ENCODE measurements around the gene PRKRIP1. TPM values are rescaled to one million over a fixed set of nuclear protein-coding genes. Genes with fewer than 3 reads are reported as not detected.
"Not testable (repeated sequence)": the region's sequence is repeated elsewhere in the genome, so short reads cannot be mapped to it uniquely, and the experiment has no call there.

Gene PRKRIP1
- polyA plus RNA-seq, 1 donor = 30.0 TPM

DNA sequence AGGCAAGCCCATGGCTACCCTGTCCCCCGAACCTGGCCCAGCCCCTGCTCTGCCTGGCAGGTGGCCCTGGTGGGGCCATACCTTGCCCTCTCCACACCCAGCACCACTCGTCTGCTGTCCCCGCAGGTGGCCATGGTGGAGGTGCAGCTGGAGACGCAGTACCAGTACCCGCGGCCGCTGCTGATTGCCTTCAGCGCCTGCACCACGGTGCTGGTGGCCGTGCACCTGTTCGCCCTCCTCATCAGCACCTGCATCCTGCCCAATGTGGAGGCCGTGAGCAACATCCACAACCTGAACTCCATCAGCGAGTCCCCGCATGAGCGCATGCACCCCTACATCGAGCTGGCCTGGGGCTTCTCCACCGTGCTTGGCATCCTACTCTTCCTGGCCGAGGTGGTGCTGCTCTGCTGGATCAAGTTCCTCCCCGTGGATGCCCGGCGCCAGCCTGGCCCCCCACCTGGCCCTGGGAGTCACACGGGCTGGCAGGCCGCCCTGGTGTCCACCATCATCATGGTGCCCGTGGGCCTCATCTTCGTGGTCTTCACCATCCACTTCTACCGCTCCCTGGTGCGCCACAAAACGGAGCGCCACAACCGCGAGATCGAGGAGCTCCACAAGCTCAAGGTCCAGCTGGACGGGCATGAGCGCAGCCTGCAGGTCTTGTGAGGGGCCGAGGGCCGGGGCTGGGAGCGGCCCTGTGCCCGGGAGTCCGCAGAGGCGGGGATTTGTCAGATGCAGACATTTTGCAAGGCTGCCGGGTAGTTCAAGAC is 50.4 kb downstream of the PRKRIP1 start:
- Histone ChIP-seq H3K4me3 (ENCODE audit: low read length) (no peak overlapping the region), H3K4me1 (ENCODE audit: control insufficient read depth, insufficient read depth, low read length) (no peaks in the 10 kb centered on the region), H3K36me3 (ENCODE audit: control insufficient read depth, insufficient read depth, low read length) (peaks cover 8% of the 10 kb centered on the region), H3K9me3 (ENCODE audit: control insufficient read depth, low read depth, low read length) (no peaks in the 10 kb centered on the region), H3K27me3 (ENCODE audit: control insufficient read depth, insufficient read depth, low read length) (no peaks in the 10 kb centered on the region), H3K27ac (ENCODE audit: low read length) (no peak overlapping the region)
- DNase-seq = no peak
- WGBS (ENCODE audit: insufficient coverage, low lambda C conversion rate) = no CpG with 5 or more reads among the region's 41 CpGs

DNA sequence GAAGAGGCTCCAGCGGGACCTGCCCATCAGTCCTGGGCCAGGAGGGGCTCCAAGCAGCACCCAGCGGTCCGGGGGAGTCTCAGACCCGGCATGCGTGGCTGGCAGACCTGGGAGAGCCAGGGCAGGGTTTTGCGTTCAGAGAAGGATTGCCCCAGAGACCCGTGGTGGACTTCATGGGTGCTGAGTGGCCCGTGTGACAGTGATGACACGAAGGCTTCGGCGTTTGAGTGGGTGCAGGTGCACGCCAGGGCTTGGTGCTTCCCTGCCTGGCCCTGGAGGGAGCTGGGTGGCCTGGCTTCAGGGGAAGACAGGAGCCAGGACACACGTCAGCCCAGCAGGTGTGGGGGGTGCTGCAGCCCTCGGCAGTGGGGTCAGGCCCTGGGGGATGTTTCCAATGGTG is 51.1 kb downstream of the PRKRIP1 start:
- Histone ChIP-seq H3K4me1 (ENCODE audit: control insufficient read depth, insufficient read depth, low read length) (no peaks in the 10 kb centered on the region), H3K4me3 (ENCODE audit: low read length) (no peak overlapping the region), H3K9me3 (ENCODE audit: control insufficient read depth, low read depth, low read length) (no peaks in the 10 kb centered on the region), H3K27ac (ENCODE audit: low read length) (no peak overlapping the region), H3K27me3 (ENCODE audit: control insufficient read depth, insufficient read depth, low read length) (no peaks in the 10 kb centered on the region), H3K36me3 (ENCODE audit: control insufficient read depth, insufficient read depth, low read length) (peaks cover 8% of the 10 kb centered on the region)
- WGBS (ENCODE audit: insufficient coverage, low lambda C conversion rate) = no CpG with 5 or more reads among the region's 14 CpGs
- no peak for DNase-seq

DNA sequence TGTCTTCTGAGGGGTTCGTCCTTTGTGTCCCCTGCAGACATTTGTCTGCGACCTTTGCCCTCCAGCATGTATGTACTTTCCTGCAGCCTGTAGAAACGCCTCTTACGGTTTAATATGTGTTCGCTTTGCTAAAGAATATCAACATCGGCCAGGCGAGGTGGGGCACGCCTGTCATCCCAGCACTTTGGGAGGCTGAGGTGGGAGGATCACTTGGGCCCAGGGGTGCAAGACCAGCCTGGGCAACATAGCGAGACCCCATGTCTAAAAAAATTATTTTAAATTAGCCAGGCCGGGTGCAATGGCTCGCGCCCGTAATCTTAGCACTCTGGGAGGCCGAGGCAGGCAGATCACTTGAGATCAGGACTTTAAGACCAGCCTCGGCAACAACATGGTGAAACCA is 53.0 kb downstream of the PRKRIP1 start:
- no peaks in the 10 kb centered on the region for H3K4me1 ChIP-seq (ENCODE audit: control insufficient read depth, insufficient read depth, low read length)
- H3K36me3 ChIP-seq (ENCODE audit: control insufficient read depth, insufficient read depth, low read length) = peaks cover 8% of the 10 kb centered on the region
- H3K9me3 ChIP-seq (ENCODE audit: control insufficient read depth, low read depth, low read length) = no peaks in the 10 kb centered on the region
- no peaks in the 10 kb centered on the region for H3K27me3 ChIP-seq (ENCODE audit: control insufficient read depth, insufficient read depth, low read length)
- no peak overlapping the region for H3K27ac ChIP-seq (ENCODE audit: low read length)
- no peak overlapping the region for H3K4me3 ChIP-seq (ENCODE audit: low read length)
- WGBS (ENCODE audit: insufficient coverage, low lambda C conversion rate) = no CpG with 5 or more reads among the region's 15 CpGs
- DNase-seq = no peak

DNA sequence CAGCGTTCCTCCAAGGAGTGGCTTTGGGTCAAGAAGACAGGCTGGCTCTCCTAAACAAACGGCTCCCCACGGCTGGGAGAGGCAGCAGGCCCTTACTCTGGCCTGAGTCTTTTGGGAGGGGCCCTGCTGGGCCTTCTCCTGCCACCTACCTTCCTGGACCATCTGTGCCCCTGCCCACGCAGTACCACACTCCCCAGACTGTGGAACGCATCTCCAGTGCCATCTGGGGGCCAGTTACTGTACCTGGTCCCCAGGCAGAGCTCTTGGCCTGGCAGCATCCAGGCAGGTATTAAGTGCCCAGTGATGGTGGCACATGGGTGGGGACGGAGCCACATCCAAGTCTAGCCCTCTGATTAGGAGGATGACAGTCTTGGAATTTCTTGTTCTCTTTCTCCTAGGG is 54.1 kb downstream of the PRKRIP1 start:
- H3K4me1 ChIP-seq (ENCODE audit: control insufficient read depth, insufficient read depth, low read length) = no peaks in the 10 kb centered on the region
- no peaks in the 10 kb centered on the region for H3K27me3 ChIP-seq (ENCODE audit: control insufficient read depth, insufficient read depth, low read length)
- H3K36me3 ChIP-seq (ENCODE audit: control insufficient read depth, insufficient read depth, low read length) = peaks cover 8% of the 10 kb centered on the region
- DNase-seq = no peak
- WGBS (ENCODE audit: insufficient coverage, low lambda C conversion rate) = no CpG with 5 or more reads among the region's 6 CpGs
- H3K27ac ChIP-seq (ENCODE audit: low read length) = no peak overlapping the region
- no peak overlapping the region for H3K4me3 ChIP-seq (ENCODE audit: low read length)
- no peaks in the 10 kb centered on the region for H3K9me3 ChIP-seq (ENCODE audit: control insufficient read depth, low read depth, low read length)

DNA sequence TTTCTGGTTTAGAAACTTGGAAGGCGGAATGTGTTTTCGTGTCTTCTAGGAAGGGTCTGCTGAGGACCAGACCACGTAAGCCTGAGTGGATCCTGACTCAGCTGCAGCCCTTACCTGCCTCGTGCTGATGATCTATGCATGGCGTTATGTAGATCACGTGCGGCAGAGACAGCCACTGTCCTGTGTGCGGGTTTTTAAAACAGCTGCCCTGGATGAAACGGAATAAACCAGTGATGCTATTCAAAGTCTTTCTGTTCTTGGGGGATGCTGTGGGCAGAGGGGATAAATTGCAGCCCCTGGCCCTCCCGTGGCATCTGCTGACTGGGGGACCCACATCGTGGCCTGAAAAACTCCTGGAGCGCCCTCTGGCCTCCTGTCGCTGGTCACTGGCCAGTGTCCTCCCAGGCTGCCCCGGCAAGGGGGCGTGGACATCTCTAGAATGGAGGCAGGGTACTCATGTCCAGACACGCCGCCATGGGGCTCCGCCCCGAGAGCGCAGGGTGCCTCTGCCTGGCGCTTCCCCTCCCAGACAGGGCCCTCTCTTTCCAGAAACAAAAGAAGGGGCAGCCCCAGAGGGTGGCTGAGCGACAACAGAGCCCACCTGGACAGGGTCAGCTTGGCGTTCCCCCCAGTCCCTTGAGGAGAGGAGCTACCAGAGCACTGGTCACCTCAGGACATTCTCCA is 55.4 kb downstream of the PRKRIP1 start:
- H3K4me1 ChIP-seq (ENCODE audit: control insufficient read depth, insufficient read depth, low read length) = no peaks in the 10 kb centered on the region
- no peaks in the 10 kb centered on the region for H3K27me3 ChIP-seq (ENCODE audit: control insufficient read depth, insufficient read depth, low read length)
- H3K36me3 ChIP-seq (ENCODE audit: control insufficient read depth, insufficient read depth, low read length) = peaks cover 10% of the 10 kb centered on the region
- no CpG with 5 or more reads among the region's 23 CpGs for WGBS (ENCODE audit: insufficient coverage, low lambda C conversion rate)
- no peaks in the 10 kb centered on the region for H3K9me3 ChIP-seq (ENCODE audit: control insufficient read depth, low read depth, low read length)
- H3K4me3 ChIP-seq (ENCODE audit: low read length) = no peak overlapping the region
- no peak for DNase-seq
- H3K27ac ChIP-seq (ENCODE audit: low read length) = no peak overlapping the region

DNA sequence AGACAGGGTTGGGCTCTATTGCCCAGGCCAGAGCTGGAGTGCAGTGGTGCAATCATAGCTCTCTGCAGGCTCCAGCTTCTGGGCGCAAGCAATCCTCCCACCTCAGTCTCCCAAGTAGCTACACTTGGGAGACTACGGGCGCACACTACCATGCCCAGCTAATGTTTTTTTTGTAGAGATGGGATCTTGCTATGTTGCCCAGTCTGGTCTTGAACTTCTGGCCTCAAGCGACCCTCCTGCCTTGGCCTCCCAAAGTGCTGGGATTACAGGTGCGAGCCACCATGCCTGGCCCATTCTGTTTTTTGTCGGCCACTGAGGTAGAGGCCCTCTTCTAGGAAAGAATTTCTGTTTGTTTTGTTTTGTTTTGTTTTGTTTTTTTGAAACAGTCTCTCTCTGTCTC is 56.3 kb downstream of the PRKRIP1 start:
- no peaks in the 10 kb centered on the region for H3K4me1 ChIP-seq (ENCODE audit: control insufficient read depth, insufficient read depth, low read length)

DNA sequence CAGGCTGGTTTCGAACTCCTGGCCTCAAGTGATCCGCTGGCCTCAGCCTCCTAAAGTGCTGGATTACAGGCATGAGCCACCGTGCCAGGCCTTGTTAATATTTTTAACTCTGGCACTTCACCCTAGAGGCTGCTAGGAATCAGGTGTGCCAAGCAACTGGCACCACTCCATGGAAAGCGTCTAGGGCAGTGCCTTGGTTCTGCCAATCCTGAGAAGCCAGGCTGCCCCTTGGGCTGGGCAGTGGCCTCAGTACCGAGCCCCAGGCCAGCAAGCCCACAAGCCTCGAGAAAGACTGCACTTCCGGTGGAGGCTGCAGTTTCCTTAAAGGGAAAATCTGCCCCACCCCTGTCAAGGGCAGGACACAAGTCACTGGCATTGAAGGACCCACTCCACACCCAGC is 57.2 kb downstream of the PRKRIP1 start:
- Histone ChIP-seq H3K36me3 (ENCODE audit: control insufficient read depth, insufficient read depth, low read length) (peaks cover 23% of the 10 kb centered on the region), H3K27ac (ENCODE audit: low read length) (no peak overlapping the region), H3K27me3 (ENCODE audit: control insufficient read depth, insufficient read depth, low read length) (no peaks in the 10 kb centered on the region), H3K4me1 (ENCODE audit: control insufficient read depth, insufficient read depth, low read length) (no peaks in the 10 kb centered on the region), H3K9me3 (ENCODE audit: control insufficient read depth, low read depth, low read length) (no peaks in the 10 kb centered on the region), H3K4me3 (ENCODE audit: low read length) (no peak overlapping the region)
- no peak for DNase-seq
- WGBS (ENCODE audit: insufficient coverage, low lambda C conversion rate) = no CpG with 5 or more reads among the region's 7 CpGs

More for the DNA sequence above, 56.3 kb downstream of the PRKRIP1 start:
- H3K27ac ChIP-seq (ENCODE audit: low read length) = no peak overlapping the region
- no peaks in the 10 kb centered on the region for H3K27me3 ChIP-seq (ENCODE audit: control insufficient read depth, insufficient read depth, low read length)
- H3K4me3 ChIP-seq (ENCODE audit: low read length) = no peak overlapping the region
- no peak for DNase-seq
- no peaks in the 10 kb centered on the region for H3K9me3 ChIP-seq (ENCODE audit: control insufficient read depth, low read depth, low read length)
- WGBS (ENCODE audit: insufficient coverage, low lambda C conversion rate) = no CpG with 5 or more reads among the region's 6 CpGs
- peaks cover 14% of the 10 kb centered on the region for H3K36me3 ChIP-seq (ENCODE audit: control insufficient read depth, insufficient read depth, low read length)

DNA sequence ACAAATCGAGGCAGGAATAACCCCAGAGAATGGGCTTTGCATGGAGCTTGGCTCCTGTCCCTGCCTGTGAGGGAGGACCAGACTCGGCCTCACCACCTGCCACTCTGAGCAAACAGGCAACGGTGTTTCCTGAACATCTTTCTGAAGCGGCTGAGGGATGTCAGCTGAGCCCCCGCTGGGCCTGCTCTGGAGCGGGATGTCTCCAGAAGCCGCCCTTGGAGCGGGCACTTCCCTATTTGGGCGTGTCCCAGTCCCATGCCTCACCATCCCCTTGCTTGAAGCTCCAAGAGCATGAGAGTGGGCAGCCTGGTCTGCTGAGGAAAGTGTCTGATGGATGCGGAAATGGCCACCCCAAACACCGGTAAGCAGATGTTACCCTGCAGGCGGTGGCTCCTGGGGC is 58.3 kb downstream of the PRKRIP1 start:
- no CpG with 5 or more reads among the region's 12 CpGs for WGBS (ENCODE audit: insufficient coverage, low lambda C conversion rate)
- Histone ChIP-seq H3K4me3 (ENCODE audit: low read length) (no peak overlapping the region), H3K27ac (ENCODE audit: low read length) (no peak overlapping the region), H3K36me3 (ENCODE audit: control insufficient read depth, insufficient read depth, low read length) (peaks cover 33% of the 10 kb centered on the region), H3K27me3 (ENCODE audit: control insufficient read depth, insufficient read depth, low read length) (no peaks in the 10 kb centered on the region), H3K4me1 (ENCODE audit: control insufficient read depth, insufficient read depth, low read length) (no peaks in the 10 kb centered on the region), H3K9me3 (ENCODE audit: control insufficient read depth, low read depth, low read length) (no peaks in the 10 kb centered on the region)
- DNase-seq = no peak

DNA sequence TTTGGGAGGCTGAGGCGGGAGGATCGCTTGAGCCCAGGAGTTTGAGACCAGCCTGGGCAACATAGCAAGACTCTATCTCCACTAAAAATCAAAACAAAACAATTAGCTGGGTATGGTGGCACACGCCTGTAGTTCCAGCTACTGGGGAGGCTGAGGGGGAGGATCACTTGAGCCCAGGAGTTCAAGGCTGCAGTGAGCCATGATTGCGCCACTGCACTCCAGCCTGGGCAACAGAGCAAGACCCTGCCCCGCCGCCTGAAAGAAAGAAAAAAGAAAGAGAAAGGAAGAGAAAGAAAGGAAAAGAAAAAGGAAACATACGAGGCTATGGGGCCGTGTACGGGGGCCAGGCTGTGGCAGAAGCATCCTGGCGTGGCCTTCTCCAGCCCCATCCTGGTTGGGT is 58.8 kb downstream of the PRKRIP1 start:
- WGBS (ENCODE audit: insufficient coverage, low lambda C conversion rate) = 100% methylated on average over 5 of the region's 10 CpGs
- not testable (repeated sequence) for H3K9me3 ChIP-seq (ENCODE audit: control insufficient read depth, low read depth, low read length); H3K4me1 ChIP-seq (ENCODE audit: control insufficient read depth, insufficient read depth, low read length); H3K27ac ChIP-seq (ENCODE audit: low read length); DNase-seq; H3K27me3 ChIP-seq (ENCODE audit: control insufficient read depth, insufficient read depth, low read length); H3K4me3 ChIP-seq (ENCODE audit: low read length)
- H3K36me3 ChIP-seq (ENCODE audit: control insufficient read depth, insufficient read depth, low read length) = peaks cover 35% of the 10 kb centered on the region

DNA sequence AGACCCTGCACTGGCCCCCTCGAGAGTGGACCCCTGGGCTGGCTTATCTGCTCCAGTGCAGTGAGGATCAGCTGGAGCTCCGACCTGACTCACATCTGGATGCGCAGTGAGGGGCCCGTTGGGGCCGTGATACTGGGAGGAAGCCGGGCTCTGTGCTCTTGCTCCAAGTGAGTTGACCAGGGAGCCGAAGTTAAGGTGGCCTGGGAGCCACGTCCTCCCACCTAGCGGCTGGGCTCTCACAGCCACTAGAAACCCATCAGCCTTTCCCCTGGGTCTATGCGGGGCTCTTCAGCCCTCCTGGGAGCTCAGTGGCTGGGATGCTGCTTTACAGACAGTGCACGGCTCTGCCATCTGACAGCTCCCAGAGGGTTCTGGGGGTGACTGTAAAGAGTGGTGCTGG is 59.4 kb downstream of the PRKRIP1 start:
- H3K4me1 ChIP-seq (ENCODE audit: control insufficient read depth, insufficient read depth, low read length) = no peaks in the 10 kb centered on the region
- peaks cover 35% of the 10 kb centered on the region for H3K36me3 ChIP-seq (ENCODE audit: control insufficient read depth, insufficient read depth, low read length)
- WGBS (ENCODE audit: insufficient coverage, low lambda C conversion rate) = no CpG with 5 or more reads among the region's 11 CpGs
- H3K9me3 ChIP-seq (ENCODE audit: control insufficient read depth, low read depth, low read length) = no peaks in the 10 kb centered on the region
- H3K27me3 ChIP-seq (ENCODE audit: control insufficient read depth, insufficient read depth, low read length) = no peaks in the 10 kb centered on the region
- no peak overlapping the region for H3K27ac ChIP-seq (ENCODE audit: low read length)
- no peak for DNase-seq
- H3K4me3 ChIP-seq (ENCODE audit: low read length) = no peak overlapping the region

DNA sequence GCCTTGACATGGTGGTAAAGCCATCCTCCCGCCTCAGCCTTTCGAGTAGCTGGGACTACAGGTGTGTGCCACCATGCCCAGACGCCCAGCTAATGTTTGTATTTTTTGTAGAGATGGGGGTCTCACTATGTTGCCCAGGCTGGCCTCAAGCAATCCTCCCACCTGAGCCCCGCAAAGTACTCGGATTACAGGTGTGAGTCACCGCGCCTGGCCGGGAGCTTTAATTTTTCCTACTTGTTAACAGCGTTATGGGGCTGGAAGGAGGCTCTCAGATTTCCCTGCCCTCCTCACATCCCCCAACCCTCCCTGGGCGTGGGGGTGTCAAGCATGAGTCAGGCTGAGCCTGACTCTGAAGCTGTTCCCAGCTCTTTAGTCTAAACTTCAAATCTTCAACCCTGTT is 60.2 kb downstream of the PRKRIP1 start:
- Histone ChIP-seq H3K4me1 (ENCODE audit: control insufficient read depth, insufficient read depth, low read length) (no peaks in the 10 kb centered on the region), H3K36me3 (ENCODE audit: control insufficient read depth, insufficient read depth, low read length) (peaks cover 35% of the 10 kb centered on the region), H3K27me3 (ENCODE audit: control insufficient read depth, insufficient read depth, low read length) (no peaks in the 10 kb centered on the region), H3K4me3 (ENCODE audit: low read length) (no peak overlapping the region), H3K9me3 (ENCODE audit: control insufficient read depth, low read depth, low read length) (no peaks in the 10 kb centered on the region), H3K27ac (ENCODE audit: low read length) (no peak overlapping the region)
- WGBS (ENCODE audit: insufficient coverage, low lambda C conversion rate) = no CpG with 5 or more reads among the region's 10 CpGs
- DNase-seq = no peak

Measured in large intestine (tissue), 3 donors.